Non-pigmented ciliary epithelial cell (primary cell): ENCODE data around the gene SLC45A1.

Source experiments
- DNase-seq: peaks from one replicate; pipeline ENCODE4 v3.0.0-alpha.2; 2010; ENCODE audit warnings: low read depth

Gene SLC45A1

GRCh38 chr1:8335246-8335645, 17.3 kb downstream of the SLC45A1 start:
- no peak for DNase-seq

- no peak for DNase-seq
Measured at GRCh38 chr1:8337776-8338525, 20.0 kb downstream of the SLC45A1 start.

- no peak for DNase-seq
Measured at GRCh38 chr1:8338526-8339202, 20.8 kb downstream of the SLC45A1 start.

- DNase-seq: no peak
Measured at GRCh38 chr1:8339203-8339600, 21.3 kb downstream of the SLC45A1 start.

- DNase-seq: no peak
Measured at GRCh38 chr1:8340448-8340847, 22.5 kb downstream of the SLC45A1 start.

- peak; percentile 19 for DNase-seq
Measured at GRCh38 chr1:8342325-8342724, 24.4 kb downstream of the SLC45A1 start.

GRCh38 chr1:8343044-8343443, 25.1 kb downstream of the SLC45A1 start:
- no peak for DNase-seq

GRCh38 chr1:8343464-8344001, 25.6 kb downstream of the SLC45A1 start:
- DNase-seq: peak; percentile 79

GRCh38 chr1:8344893-8345507, 27.1 kb downstream of the SLC45A1 start:
- DNase-seq: no peak

GRCh38 chr1:8345621-8346415, 27.9 kb downstream of the SLC45A1 start:
- no peak for DNase-seq

- no peak for DNase-seq
Measured at GRCh38 chr1:8347635-8348034, 29.7 kb downstream of the SLC45A1 start.

GRCh38 chr1:8348047-8348776, 30.3 kb downstream of the SLC45A1 start:
- no peak for DNase-seq

- DNase-seq: no peak
Measured at GRCh38 chr1:8348777-8349472, 31.0 kb downstream of the SLC45A1 start.

GRCh38 chr1:8349473-8349865, 31.6 kb downstream of the SLC45A1 start:
- no peak for DNase-seq

- no peak for DNase-seq
Measured at GRCh38 chr1:8349961-8350360, 32.0 kb downstream of the SLC45A1 start.

GRCh38 chr1:8350914-8351684, 33.2 kb downstream of the SLC45A1 start:
- DNase-seq: no peak

GRCh38 chr1:8351693-8352470, 34.0 kb downstream of the SLC45A1 start:
- no peak for DNase-seq

- no peak for DNase-seq
Measured at GRCh38 chr1:8352471-8352845, 34.5 kb downstream of the SLC45A1 start.
